Globus pallidus (tissue), 1 donor: Measurements from ENCODE around the gene PTPRA.
"Not testable (repeated sequence)": the region's sequence is repeated elsewhere in the genome, so short reads cannot be mapped to it uniquely, and the experiment has no call there.

Source experiments
- DNase-seq: peaks from one replicate; pipeline ENCODE4 v3.0.0-alpha.2; 2015; ENCODE audit warnings: low spot score

The PTPRA gene

GRCh38 chr20:3044336-3044965 lies 171.2 kb downstream of the PTPRA start:
- no peak for DNase-seq

GRCh38 chr20:3045042-3045815 lies 171.9 kb downstream of the PTPRA start:
- no peak for DNase-seq

- DNase-seq, result peak; percentile 87
Observed at GRCh38 chr20:3045816-3046676, 172.8 kb downstream of the PTPRA start, which contains the start of gene MRPS26. Gene MRPS26 (plus strand): TSS chr20:3046052. CDS start chr20:3046069, 17 bp downstream.

GRCh38 chr20:3046677-3047462 lies 173.6 kb downstream of the PTPRA start:
- DNase-seq, result no peak

- no peak for DNase-seq
Observed at GRCh38 chr20:3047486-3048419, 174.5 kb downstream of the PTPRA start.

GRCh38 chr20:3051385-3052019 lies 178.2 kb downstream of the PTPRA start:
- DNase-seq, result no peak

- no peak for DNase-seq
Observed at GRCh38 chr20:3059489-3059888, 186.2 kb downstream of the PTPRA start.

- not testable (repeated sequence) for DNase-seq
Observed at GRCh38 chr20:3064119-3064518, 190.8 kb downstream of the PTPRA start.

GRCh38 chr20:3067139-3068014 lies 194.1 kb downstream of the PTPRA start:
- no peak for DNase-seq

- no peak for DNase-seq
Observed at GRCh38 chr20:3068075-3068474, 194.8 kb downstream of the PTPRA start.

GRCh38 chr20:3068986-3069900 lies 196.0 kb downstream of the PTPRA start:
- no peak for DNase-seq

- DNase-seq, result no peak
Observed at GRCh38 chr20:3070725-3071124, 197.4 kb downstream of the PTPRA start.

GRCh38 chr20:3071266-3071609 lies 198.0 kb downstream of the PTPRA start:
- no peak for DNase-seq

GRCh38 chr20:3071610-3072529 lies 198.6 kb downstream of the PTPRA start, which contains the start of gene OXT:
Gene OXT (plus strand): TSS chr20:3071620. CDS start chr20:3071656, 36 bp downstream.
- DNase-seq, result no peak

- no peak for DNase-seq
Observed at GRCh38 chr20:3072530-3073250, 199.4 kb downstream of the PTPRA start.

- not testable (repeated sequence) for DNase-seq
Observed at GRCh38 chr20:3073251-3073643, 200.0 kb downstream of the PTPRA start.
